Fibroblast of lung (primary cell): ENCODE data around the gene ELOVL3. TPM values are rescaled to one million over a fixed set of nuclear protein-coding genes. Genes with fewer than 3 reads are reported as not detected.

Experiments used
- DNase-seq, 2 donors: peaks; one replicate each; pipeline versions ENCODE4 v3.0.0 to v3.0.0-alpha.2; 2010; ENCODE audit warnings: low read depth in 2 of 2
- H2AFZ ChIP-seq: 2 replicates; pipeline ENCODE4 v1.5.1; 2012; ENCODE audit warnings: low read length, control low read depth, inconsistent platforms
- H3K27ac ChIP-seq: 2 replicates; pipeline ENCODE4 v1.5.1; 2011; ENCODE audit warnings: low read length, control low read depth; ENCODE audit not compliant: insufficient read depth
- H3K27me3 ChIP-seq: 2 replicates; pipeline ENCODE4 v1.5.1; 2011; ENCODE audit warnings: mild to moderate bottlenecking, low read length; ENCODE audit not compliant: control insufficient read depth, insufficient read depth
- H3K36me3 ChIP-seq: 2 replicates; pipeline ENCODE4 v1.5.1; 2011; ENCODE audit warnings: low read length; ENCODE audit not compliant: control insufficient read depth, insufficient read depth
- H3K4me1 ChIP-seq: 2 replicates; pipeline ENCODE4 v1.5.1; 2011; ENCODE audit warnings: low read length; ENCODE audit not compliant: control insufficient read depth, insufficient read depth; ENCODE audit errors: extremely low read depth
- H3K4me2 ChIP-seq: 2 replicates; pipeline ENCODE4 v1.5.1; 2011; ENCODE audit warnings: low read length, control low read depth; ENCODE audit not compliant: insufficient read depth; ENCODE audit errors: extremely low read depth
- H3K4me3 ChIP-seq, 4 experiments: fragments of 200-600 bp in 1 of 4; sonication (generic) in 1 of 4; replicated peaks in 1 of 4; 2 replicates each; pipeline ENCODE4 v1.5.1; 2011 to 2016; ENCODE audit warnings: low read length in 4 of 4, low read depth in 3 of 4, mild to moderate bottlenecking in 3 of 4, control low read depth in 2 of 4, inconsistent platforms in 1 of 4, mixed read lengths in 1 of 4; ENCODE audit not compliant: insufficient read depth in 1 of 4; ENCODE audit errors: control extremely low read depth in 1 of 4
- H3K79me2 ChIP-seq: 2 replicates; pipeline ENCODE4 v1.5.1; 2012; ENCODE audit warnings: mild to moderate bottlenecking, low read length, inconsistent platforms; ENCODE audit not compliant: control insufficient read depth, insufficient read depth
- H3K9ac ChIP-seq: 2 replicates; pipeline ENCODE4 v1.5.1; 2011; ENCODE audit warnings: mild to moderate bottlenecking, low read length, control low read depth; ENCODE audit not compliant: insufficient read depth
- H3K9me3 ChIP-seq: 2 replicates; pipeline ENCODE4 v1.5.1; 2012; ENCODE audit warnings: low read depth, low read length; ENCODE audit not compliant: control insufficient read depth, insufficient read depth
- H4K20me1 ChIP-seq: 2 replicates; pipeline ENCODE4 v1.5.1; 2011; ENCODE audit warnings: low read length; ENCODE audit not compliant: control insufficient read depth, insufficient read depth; ENCODE audit errors: extremely low read depth
- EZH2 ChIP-seq: IDR thresholded peaks from 2 replicates; pipeline ENCODE4 v1.5.1; 2012; ENCODE audit warnings: low read length, control low read depth, mild to moderate bottlenecking; ENCODE audit errors: missing control alignments
- polyA plus RNA-seq, 2 donors: library from polyadenylated mRNA; depleted of rRNA in 1 of 2; stranded (reverse) in 1 of 2; unstranded in 1 of 2; fragments of >200 nt; gene quantifications; 2 replicates each; pipeline ENCODE4 v1.2.1, GENCODE V29; 2011 to 2012; ENCODE audit warnings: missing spikeins in 1 of 2
- total RNA-seq: library from RNA; depleted of rRNA; stranded (reverse); fragments of >200 nt; gene quantifications from 2 replicates; pipeline ENCODE4 v1.2.1, GENCODE V29; 2014
- TF ChIP-seq, protein P1 (sequence below), 2 donors: IDR thresholded peaks in 1 of 2; conservative IDR thresholded peaks in 1 of 2; 1 replicate in 1 of 2; 2 replicates in 1 of 2; pipeline ENCODE4 v1.5.1; 2011 to 2012; ENCODE audit warnings: low read length in 2 of 2, control low read depth in 1 of 2, inconsistent platforms in 1 of 2, low read depth in 1 of 2, mild to moderate bottlenecking in 1 of 2

The ELOVL3 gene
- total and polyA plus RNA-seq, 2 donors (not counting 1 experiment from before 2014, with no cell fraction given), result 0.27 to 0.66 TPM

DNA sequence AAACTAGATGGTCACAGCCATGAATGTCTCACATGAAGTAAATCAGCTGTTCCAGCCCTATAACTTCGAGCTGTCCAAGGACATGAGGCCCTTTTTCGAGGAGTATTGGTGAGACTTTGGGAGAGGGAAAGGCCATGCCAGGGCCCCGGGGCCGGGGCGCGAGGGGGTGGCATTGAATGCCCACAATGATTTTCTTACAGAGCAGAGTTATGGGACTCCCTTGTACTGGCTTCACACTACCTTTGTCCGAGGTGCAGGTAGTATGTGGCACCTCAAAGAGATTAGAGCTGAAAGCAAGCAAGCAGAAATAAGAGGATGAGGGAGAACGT, 407 bp downstream of the ELOVL3 start:
- Histone ChIP-seq H3K9ac (no peak overlapping the region), H3K4me2 (peak overlapping the region; percentile 62), H3K79me2 (no peaks in the 10 kb centered on the region), H3K27me3 (peaks cover 29% of the 10 kb centered on the region), H3K4me1 (peaks cover 11% of the 10 kb centered on the region), H3K36me3 (no peaks in the 10 kb centered on the region), H3K27ac (no peak overlapping the region), H2AFZ (peak overlapping the region; percentile 84), H3K4me3 (peak overlapping the region in 3 of 4 experiments; percentile 16 to 44 (median 22)), H3K9me3 (no peaks in the 10 kb centered on the region), H4K20me1 (no peaks in the 10 kb centered on the region)
- no peak for DNase-seq
- TF ChIP-seq EZH2, result no peak
- TF ChIP-seq, protein P1, sequence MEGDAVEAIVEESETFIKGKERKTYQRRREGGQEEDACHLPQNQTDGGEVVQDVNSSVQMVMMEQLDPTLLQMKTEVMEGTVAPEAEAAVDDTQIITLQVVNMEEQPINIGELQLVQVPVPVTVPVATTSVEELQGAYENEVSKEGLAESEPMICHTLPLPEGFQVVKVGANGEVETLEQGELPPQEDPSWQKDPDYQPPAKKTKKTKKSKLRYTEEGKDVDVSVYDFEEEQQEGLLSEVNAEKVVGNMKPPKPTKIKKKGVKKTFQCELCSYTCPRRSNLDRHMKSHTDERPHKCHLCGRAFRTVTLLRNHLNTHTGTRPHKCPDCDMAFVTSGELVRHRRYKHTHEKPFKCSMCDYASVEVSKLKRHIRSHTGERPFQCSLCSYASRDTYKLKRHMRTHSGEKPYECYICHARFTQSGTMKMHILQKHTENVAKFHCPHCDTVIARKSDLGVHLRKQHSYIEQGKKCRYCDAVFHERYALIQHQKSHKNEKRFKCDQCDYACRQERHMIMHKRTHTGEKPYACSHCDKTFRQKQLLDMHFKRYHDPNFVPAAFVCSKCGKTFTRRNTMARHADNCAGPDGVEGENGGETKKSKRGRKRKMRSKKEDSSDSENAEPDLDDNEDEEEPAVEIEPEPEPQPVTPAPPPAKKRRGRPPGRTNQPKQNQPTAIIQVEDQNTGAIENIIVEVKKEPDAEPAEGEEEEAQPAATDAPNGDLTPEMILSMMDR (conservative IDR thresholded peaks at IDR 0.05 in 1 of 2, IDR thresholded peaks at IDR 0.05 in 1 of 2; ENCODE audit: low read depth in 1 of 2, low read length in 2 of 2), result no peak

DNA sequence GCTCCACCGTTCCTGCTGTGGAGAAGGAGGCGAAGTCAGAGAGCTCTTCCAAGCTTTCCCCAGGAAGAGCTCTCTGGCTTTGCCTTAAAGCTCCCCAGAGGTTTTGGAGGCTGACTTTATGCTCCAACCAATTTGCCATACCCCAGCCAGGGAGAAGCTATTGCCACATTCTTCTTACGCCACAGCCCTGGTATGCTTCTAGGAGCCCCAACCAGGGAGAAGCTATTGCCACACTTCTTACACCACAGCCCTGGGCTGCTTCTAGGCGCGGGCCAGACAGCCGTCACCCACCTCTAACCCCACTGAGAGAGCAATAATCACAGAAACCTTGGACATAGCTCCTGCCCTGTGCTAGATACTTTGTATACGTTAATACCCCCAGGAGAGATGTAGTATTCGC, 951 bp downstream of the ELOVL3 start:
- Histone ChIP-seq H3K4me2 (no peak overlapping the region), H3K4me1 (peaks cover 11% of the 10 kb centered on the region), H3K27me3 (peaks cover 32% of the 10 kb centered on the region), H2AFZ (no peak overlapping the region), H3K36me3 (no peaks in the 10 kb centered on the region), H3K27ac (no peak overlapping the region), H3K9ac (no peak overlapping the region), H3K4me3 (no peak overlapping the region), H3K79me2 (no peaks in the 10 kb centered on the region), H3K9me3 (no peaks in the 10 kb centered on the region), H4K20me1 (no peaks in the 10 kb centered on the region)
- DNase-seq, result peak in 1 of 2 donors; percentile 77
- TF ChIP-seq EZH2, result no peak
- TF ChIP-seq, protein P1 (conservative IDR thresholded peaks at IDR 0.05 in 1 of 2, IDR thresholded peaks at IDR 0.05 in 1 of 2; ENCODE audit: low read depth in 1 of 2, low read length in 2 of 2), result no peak

DNA sequence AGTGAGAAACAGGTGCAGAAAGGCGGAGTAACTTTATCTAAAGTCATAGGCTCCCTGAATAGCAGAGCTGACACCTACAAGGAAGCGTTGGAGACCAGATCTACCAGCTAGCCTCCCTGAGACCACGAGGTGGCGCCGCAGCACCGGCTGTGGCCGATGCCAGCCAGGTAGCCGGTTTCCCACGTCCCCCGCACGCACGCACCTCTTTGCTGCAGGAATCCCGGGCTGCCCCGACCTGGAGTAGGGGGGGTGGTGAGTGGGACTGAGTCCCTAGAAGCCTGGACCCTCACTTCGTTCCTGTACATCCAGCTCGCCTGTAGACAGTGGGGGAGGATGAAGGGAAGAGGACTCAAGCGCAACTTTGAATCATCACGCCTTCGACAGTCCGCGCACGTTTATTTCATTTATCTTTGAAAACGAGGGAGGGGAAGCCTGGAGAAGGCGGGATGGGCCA, 3.7 kb downstream of the ELOVL3 start:
- no peak overlapping the region for H2AFZ ChIP-seq
- H3K4me3 ChIP-seq, result peak overlapping the region in 3 of 4 experiments; percentile 22 to 46 (median 44)
- TF ChIP-seq, protein P1 (conservative IDR thresholded peaks at IDR 0.05 in 1 of 2, IDR thresholded peaks at IDR 0.05 in 1 of 2; ENCODE audit: low read depth in 1 of 2, low read length in 2 of 2), result peak; percentile 97 to 99
- peak; percentile 1 for TF ChIP-seq EZH2
- no peaks in the 10 kb centered on the region for H3K9me3 ChIP-seq
- H3K27ac ChIP-seq, result no peak overlapping the region
- H4K20me1 ChIP-seq, result no peaks in the 10 kb centered on the region
- DNase-seq, result peak; percentile 53 to 72
- no peaks in the 10 kb centered on the region for H3K36me3 ChIP-seq
- peak overlapping the region; percentile 70 for H3K4me2 ChIP-seq
- no peaks in the 10 kb centered on the region for H3K79me2 ChIP-seq
- no peak overlapping the region for H3K9ac ChIP-seq
- peaks cover 37% of the 10 kb centered on the region for H3K27me3 ChIP-seq
- H3K4me1 ChIP-seq, result peaks cover 11% of the 10 kb centered on the region
